Progenitor cell of endocrine pancreas (in vitro differentiated cells): ENCODE measurements around the gene CPNE2. TPM values are rescaled to one million over a fixed set of nuclear protein-coding genes. Genes with fewer than 3 reads are reported as not detected.

Experiments used
- DNase-seq: peaks from one replicate; pipeline ENCODE4 v3.0.0; 2021; ENCODE audit warnings: low spot score; ENCODE audit not compliant: unreplicated experiment
- H3K27ac Mint-ChIP-seq: 2 replicates; pipeline ENCODE4 v1.8.0; 2021; ENCODE audit warnings: mild to moderate bottlenecking, moderate library complexity, mixed read lengths
- H3K27me3 Mint-ChIP-seq: 2 replicates; pipeline ENCODE4 v1.8.0; 2021; ENCODE audit warnings: mixed read lengths
- H3K36me3 Mint-ChIP-seq: 2 replicates; pipeline ENCODE4 v1.8.0; 2022; ENCODE audit warnings: mixed read lengths; ENCODE audit not compliant: insufficient read depth
- H3K4me1 Mint-ChIP-seq: 2 replicates; pipeline ENCODE4 v1.8.0; 2021; ENCODE audit warnings: low read depth, mixed read lengths
- H3K4me3 Mint-ChIP-seq: 2 replicates; pipeline ENCODE4 v1.8.0; 2021; ENCODE audit warnings: low read depth, mild to moderate bottlenecking, moderate library complexity, mixed read lengths
- H3K9me3 Mint-ChIP-seq: 2 replicates; pipeline ENCODE4 v1.8.0; 2021; ENCODE audit warnings: low read depth, mixed read lengths
- CTCF ChIP-seq: fragments of 200-600 bp; sonication (generic); IDR thresholded peaks from one replicate; pipeline ENCODE4 v1.5.0; 2021; ENCODE audit warnings: antibody characterized with exemption, mild to moderate bottlenecking; ENCODE audit not compliant: unreplicated experiment
- total RNA-seq: library from RNA; stranded (reverse); gene quantifications from 2 replicates; pipeline ENCODE4 v1.2.1, GENCODE V29; 2021

CPNE2 gene
- total RNA-seq, 1 donor from 2014 or later, result 6.7 TPM

GRCh38 chr16:57077714-57078113 is 14.7 kb upstream of the CPNE2 start:
- no peak for TF ChIP-seq CTCF
- peaks cover 13% of the 10 kb centered on the region for H3K27me3 Mint-ChIP-seq
- no peak overlapping the region for H3K27ac Mint-ChIP-seq
- no peak for DNase-seq
- H3K4me1 Mint-ChIP-seq, result no peaks in the 10 kb centered on the region
- H3K4me3 Mint-ChIP-seq, result no peak overlapping the region
- no peaks in the 10 kb centered on the region for H3K9me3 Mint-ChIP-seq
- H3K36me3 Mint-ChIP-seq, result no peaks in the 10 kb centered on the region

- Mint-ChIP-seq H3K4me3 (no peak overlapping the region), H3K27me3 (peaks cover 20% of the 10 kb centered on the region), H3K27ac (no peak overlapping the region), H3K9me3 (no peaks in the 10 kb centered on the region), H3K4me1 (no peaks in the 10 kb centered on the region), H3K36me3 (no peaks in the 10 kb centered on the region)
- no peak for TF ChIP-seq CTCF
- no peak for DNase-seq
Observed at GRCh38 chr16:57081744-57082143, 10.6 kb upstream of the CPNE2 start.

- H3K9me3 Mint-ChIP-seq, result no peaks in the 10 kb centered on the region
Observed at GRCh38 chr16:57082664-57083063, 9.7 kb upstream of the CPNE2 start.

GRCh38 chr16:57083485-57084126 is 8.8 kb upstream of the CPNE2 start:
- H3K4me1 Mint-ChIP-seq, result no peaks in the 10 kb centered on the region
- H3K27me3 Mint-ChIP-seq, result peaks cover 24% of the 10 kb centered on the region
- DNase-seq, result no peak
- H3K4me3 Mint-ChIP-seq, result no peak overlapping the region
- H3K27ac Mint-ChIP-seq, result no peak overlapping the region
- no peak for TF ChIP-seq CTCF
- no peaks in the 10 kb centered on the region for H3K9me3 Mint-ChIP-seq
- H3K36me3 Mint-ChIP-seq, result no peaks in the 10 kb centered on the region

More at GRCh38 chr16:57082664-57083063, 9.7 kb upstream of the CPNE2 start:
- Mint-ChIP-seq H3K4me1 (no peaks in the 10 kb centered on the region), H3K27ac (no peak overlapping the region), H3K4me3 (no peak overlapping the region), H3K36me3 (no peaks in the 10 kb centered on the region), H3K27me3 (peaks cover 24% of the 10 kb centered on the region)
- no peak for DNase-seq
- TF ChIP-seq CTCF, result no peak

GRCh38 chr16:57084257-57084770 is 8.1 kb upstream of the CPNE2 start:
- Mint-ChIP-seq H3K9me3 (no peaks in the 10 kb centered on the region), H3K27me3 (peaks cover 30% of the 10 kb centered on the region), H3K4me3 (no peak overlapping the region), H3K36me3 (no peaks in the 10 kb centered on the region), H3K4me1 (no peaks in the 10 kb centered on the region), H3K27ac (no peak overlapping the region)
- TF ChIP-seq CTCF, result peak; percentile 97
- peak; percentile 58 for DNase-seq
